Spleen (tissue), 7 donors: ENCODE measurements around the gene MYO1F.

Experiments used
- CTCF ChIP-seq, 11 experiments: fragments of 200-600 bp in 7 of 11; fragments of 450-650 bp in 4 of 11; sonication (generic) in 4 of 11; IDR thresholded peaks in 8 of 11; conservative IDR thresholded peaks in 3 of 11; 1 replicate in 7 of 11; 2 replicates in 4 of 11; pipeline versions ENCODE4 v1.4.0 to v1.8.0; 2016 to 2021; ENCODE audit warnings: antibody characterized with exemption in 11 of 11, inconsistent platforms in 4 of 11, mild to moderate bottlenecking in 1 of 11
- POLR2A ChIP-seq, 3 donors: fragments of 450-650 bp; IDR thresholded peaks; one replicate each; pipeline ENCODE4 v1.5.1; 2017; ENCODE audit warnings: antibody characterized with exemption in 3 of 3, mild to moderate bottlenecking in 1 of 3
- POLR2AphosphoS5 ChIP-seq, 3 donors: sonication (generic); formaldehyde crosslinking; IDR thresholded peaks; one replicate each; pipeline ENCODE4 v1.5.1; 2017; ENCODE audit warnings: antibody characterized with exemption in 3 of 3
- donor health status: DM: no; HTN: no; CAD: no; lungs with moderate emphysema.
- donor health status: DM: no; HTN: no; CAD: no.
- donor health status: DM: no; HTN: no; CAD: no.

GRCh38 chr19:8561075-8561764 lies 16.0 kb downstream of the MYO1F start:
- TF ChIP-seq CTCF (IDR thresholded peaks at IDR 0.05 in 8 of 11, conservative IDR thresholded peaks at IDR 0.05 in 3 of 11): no peak
- no peak for TF ChIP-seq POLR2AphosphoS5 (IDR thresholded peaks at IDR 0.05)
- no peak for TF ChIP-seq POLR2A (IDR thresholded peaks at IDR 0.05)
